ENCODE data around the gene BIRC2. TPM values are rescaled to one million over a fixed set of nuclear protein-coding genes. Genes with fewer than 3 reads are reported as not detected.
A peak's percentile ranks its signal among the peaks of the same experiment; 100 is the strongest.

The BIRC2 gene
- total RNA-seq, 1 donor from 2014 or later: 30.6 TPM

DNA sequence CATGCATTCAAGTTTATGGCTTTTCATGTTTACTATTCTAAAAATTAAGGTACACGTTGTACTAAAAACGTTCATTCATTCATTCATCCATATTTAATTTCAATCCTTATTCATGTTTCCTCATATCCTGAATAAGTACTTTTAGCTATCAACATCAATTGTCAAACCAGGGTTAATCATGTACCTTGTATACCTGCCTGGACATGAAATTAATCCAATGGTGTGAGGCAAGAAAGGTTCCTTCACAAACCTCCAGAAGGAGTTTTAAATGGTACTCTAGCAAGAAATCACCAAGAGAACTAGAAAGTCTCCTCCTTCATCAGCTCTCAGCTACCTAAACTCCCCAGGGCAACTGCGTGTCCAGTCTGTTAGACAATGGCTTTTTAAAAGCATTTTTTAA, 72.2 kb downstream of the BIRC2 start:
- no peak overlapping the region for H3K27ac Mint-ChIP-seq
- peaks cover 93% of the 10 kb centered on the region for H3K4me1 Mint-ChIP-seq (ENCODE audit: low read depth)
- H3K4me3 Mint-ChIP-seq: no peak overlapping the region
- intact Hi-C loops (cut with micrococcal nuclease): no loop called here
- DNase-seq (ENCODE audit: low spot score): no peak
- peaks cover 40% of the 10 kb centered on the region for H3K36me3 Mint-ChIP-seq (ENCODE audit: low read depth)
- H3K27me3 Mint-ChIP-seq (ENCODE audit: insufficient read depth): no peaks in the 10 kb centered on the region
- peaks cover 17% of the 10 kb centered on the region for H3K9me3 Mint-ChIP-seq

DNA sequence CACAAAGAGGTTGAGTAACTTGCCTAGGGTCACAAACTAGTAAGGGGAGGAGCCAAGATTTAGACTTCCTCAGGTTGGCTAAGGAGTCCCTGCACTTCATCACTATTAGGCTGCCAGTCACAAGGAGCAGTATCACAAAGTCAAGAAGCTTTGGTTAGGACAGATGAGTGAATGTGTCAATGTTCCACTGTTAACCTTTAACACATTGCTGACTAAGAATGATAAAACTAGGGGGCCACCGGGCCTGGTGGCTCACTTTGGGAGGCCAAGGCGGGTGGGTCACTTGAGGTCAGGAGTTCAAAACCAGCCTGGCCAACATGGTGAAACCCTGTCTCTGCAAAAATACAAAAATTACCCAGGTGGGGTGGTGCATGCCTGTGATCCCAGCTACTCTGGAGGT, 73.5 kb downstream of the BIRC2 start:
- Mint-ChIP-seq H3K36me3 (ENCODE audit: low read depth) (peaks cover 34% of the 10 kb centered on the region), H3K9me3 (peaks cover 17% of the 10 kb centered on the region), H3K4me3 (no peak overlapping the region), H3K27ac (no peak overlapping the region), H3K27me3 (ENCODE audit: insufficient read depth) (no peaks in the 10 kb centered on the region), H3K4me1 (ENCODE audit: low read depth) (peaks cover 91% of the 10 kb centered on the region)
- intact Hi-C loops (cut with micrococcal nuclease): no loop called here
- no peak for DNase-seq (ENCODE audit: low spot score)

DNA sequence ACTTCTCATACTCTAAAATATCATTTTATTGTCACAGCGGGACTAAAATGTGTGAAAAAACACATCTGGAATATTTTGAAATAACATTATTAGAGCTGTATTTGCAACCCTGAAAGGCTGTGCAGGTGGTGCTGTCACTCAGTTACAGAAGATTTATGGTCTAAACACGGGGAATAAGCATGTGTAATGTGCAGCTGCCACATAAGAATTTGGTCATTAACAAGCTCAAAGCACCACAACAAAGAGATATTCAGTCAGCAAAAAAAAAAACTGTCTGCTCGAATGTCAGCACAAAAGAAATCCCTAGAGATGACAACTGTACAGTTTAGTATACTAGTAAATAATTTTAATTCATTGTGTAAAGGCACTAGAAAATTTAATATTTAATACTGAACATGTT, 74.2 kb downstream of the BIRC2 start:
- no peak overlapping the region for H3K4me3 Mint-ChIP-seq
- no peaks in the 10 kb centered on the region for H3K27me3 Mint-ChIP-seq (ENCODE audit: insufficient read depth)
- intact Hi-C loops (cut with micrococcal nuclease): no loop called here
- H3K36me3 Mint-ChIP-seq (ENCODE audit: low read depth): peaks cover 32% of the 10 kb centered on the region
- no peak overlapping the region for H3K27ac Mint-ChIP-seq
- peaks cover 17% of the 10 kb centered on the region for H3K9me3 Mint-ChIP-seq
- no peak for DNase-seq (ENCODE audit: low spot score)
- H3K4me1 Mint-ChIP-seq (ENCODE audit: low read depth): peaks cover 91% of the 10 kb centered on the region

- no peak overlapping the region for H3K4me3 Mint-ChIP-seq
- peak overlapping the region; percentile 23 for H3K27ac Mint-ChIP-seq
- H3K27me3 Mint-ChIP-seq (ENCODE audit: insufficient read depth): no peaks in the 10 kb centered on the region
- peaks cover 82% of the 10 kb centered on the region for H3K4me1 Mint-ChIP-seq (ENCODE audit: low read depth)
- peaks cover 23% of the 10 kb centered on the region for H3K36me3 Mint-ChIP-seq (ENCODE audit: low read depth)
- intact Hi-C loops (cut with micrococcal nuclease): no loop called here
- peaks cover 8% of the 10 kb centered on the region for H3K9me3 Mint-ChIP-seq
- DNase-seq (ENCODE audit: low spot score): no peak
These were observed 76.1 kb downstream of the BIRC2 start for GRCh38 chr11:102422817-102423712.

DNA sequence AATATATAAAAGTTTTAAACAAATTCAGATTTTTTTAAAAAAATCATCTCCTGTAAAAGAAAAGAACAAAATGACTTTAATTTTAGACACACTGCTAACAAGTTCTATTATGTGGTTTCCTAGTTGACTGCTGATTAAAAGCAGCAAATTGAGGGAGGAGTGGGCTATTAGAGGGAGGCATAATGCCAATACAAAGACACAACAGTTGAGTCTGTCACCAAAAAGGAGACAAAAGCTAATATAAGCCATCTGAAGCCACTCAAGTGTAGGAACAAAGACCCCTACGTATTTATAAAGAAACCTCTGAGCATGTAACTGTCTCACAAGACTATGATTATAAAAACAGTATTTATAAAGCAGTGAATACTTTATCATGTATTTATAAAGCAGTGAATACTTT, 76.9 kb downstream of the BIRC2 start:
- peaks cover 22% of the 10 kb centered on the region for H3K36me3 Mint-ChIP-seq (ENCODE audit: low read depth)
- peaks cover 76% of the 10 kb centered on the region for H3K4me1 Mint-ChIP-seq (ENCODE audit: low read depth)
- no peaks in the 10 kb centered on the region for H3K9me3 Mint-ChIP-seq
- no peaks in the 10 kb centered on the region for H3K27me3 Mint-ChIP-seq (ENCODE audit: insufficient read depth)
- intact Hi-C loops (cut with micrococcal nuclease): no loop called here
- DNase-seq (ENCODE audit: low spot score): no peak
- no peak overlapping the region for H3K4me3 Mint-ChIP-seq
- H3K27ac Mint-ChIP-seq: no peak overlapping the region

DNA sequence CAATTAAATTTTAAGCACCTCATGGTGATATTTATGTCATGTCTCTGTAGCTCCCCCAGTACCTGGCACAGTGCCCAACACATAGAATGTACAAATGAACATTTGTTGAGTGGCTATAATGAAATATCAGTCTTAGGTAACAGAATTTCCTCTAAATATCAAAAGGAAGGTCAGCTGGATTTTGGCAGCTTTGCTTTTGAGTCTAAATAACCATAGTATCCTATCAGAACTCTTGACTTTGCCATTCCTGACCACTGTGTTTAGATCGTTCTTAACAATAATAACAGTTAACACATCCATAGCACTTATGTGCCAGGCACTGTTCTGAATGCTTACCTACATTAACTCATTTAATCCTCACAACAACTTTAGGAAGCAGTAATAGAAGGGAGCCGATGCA, 79.0 kb downstream of the BIRC2 start:
- H3K27me3 Mint-ChIP-seq (ENCODE audit: insufficient read depth): no peaks in the 10 kb centered on the region
- DNase-seq (ENCODE audit: low spot score): no peak
- no peak overlapping the region for H3K4me3 Mint-ChIP-seq
- H3K4me1 Mint-ChIP-seq (ENCODE audit: low read depth): peaks cover 82% of the 10 kb centered on the region
- intact Hi-C loops (cut with micrococcal nuclease): no loop called here
- H3K36me3 Mint-ChIP-seq (ENCODE audit: low read depth): peaks cover 34% of the 10 kb centered on the region
- H3K27ac Mint-ChIP-seq: peak overlapping the region; percentile 0
- H3K9me3 Mint-ChIP-seq: no peaks in the 10 kb centered on the region

DNA sequence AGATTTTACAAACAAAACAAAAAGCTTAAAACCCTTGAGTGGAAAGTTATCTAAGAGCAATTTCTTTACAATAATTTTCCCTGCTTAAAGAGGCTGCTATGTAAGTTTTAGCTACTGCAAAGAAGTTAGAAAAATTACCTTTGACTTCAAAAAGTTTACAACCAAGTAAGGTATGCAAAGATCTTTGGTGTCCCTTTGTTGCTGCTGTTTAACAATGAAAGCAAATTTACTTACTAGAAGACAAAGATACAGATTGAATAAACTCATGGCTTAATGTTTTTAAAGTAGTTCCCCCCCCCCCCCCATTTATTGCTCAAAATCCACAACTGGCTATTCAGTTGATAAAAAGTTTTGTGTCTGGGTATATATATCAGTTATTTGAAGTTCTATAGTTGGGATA, 79.6 kb downstream of the BIRC2 start:
- Mint-ChIP-seq H3K4me1 (ENCODE audit: low read depth) (peaks cover 82% of the 10 kb centered on the region), H3K9me3 (peaks cover 2% of the 10 kb centered on the region), H3K4me3 (no peak overlapping the region), H3K36me3 (ENCODE audit: low read depth) (peaks cover 35% of the 10 kb centered on the region), H3K27me3 (ENCODE audit: insufficient read depth) (no peaks in the 10 kb centered on the region), H3K27ac (no peak overlapping the region)
- intact Hi-C loops (cut with micrococcal nuclease): no loop called here
- DNase-seq (ENCODE audit: low spot score): no peak

DNA sequence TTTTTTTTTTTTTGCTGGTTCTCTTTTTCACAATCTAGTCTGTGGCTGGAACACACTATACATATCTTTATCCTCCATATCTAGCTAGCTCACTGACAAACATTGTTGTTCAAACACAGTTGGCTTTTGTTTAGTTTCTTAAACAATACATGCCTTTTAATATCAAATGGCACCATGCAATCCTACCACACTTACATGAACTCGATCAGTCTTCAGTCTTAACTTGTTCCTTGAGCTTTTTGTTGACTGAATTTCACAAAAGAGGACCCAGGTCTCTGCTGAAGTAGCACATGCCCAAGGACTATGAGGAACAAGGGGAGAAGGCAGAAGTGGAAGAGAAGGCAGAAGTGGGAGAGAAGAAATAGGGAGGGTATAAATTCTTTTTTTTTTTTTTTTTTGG, 80.1 kb downstream of the BIRC2 start:
- intact Hi-C loops (cut with micrococcal nuclease): no loop called here
- peaks cover 82% of the 10 kb centered on the region for H3K4me1 Mint-ChIP-seq (ENCODE audit: low read depth)
- H3K27ac Mint-ChIP-seq: peak overlapping the region; percentile 82
- peaks cover 40% of the 10 kb centered on the region for H3K36me3 Mint-ChIP-seq (ENCODE audit: low read depth)
- no peaks in the 10 kb centered on the region for H3K27me3 Mint-ChIP-seq (ENCODE audit: insufficient read depth)
- no peak for DNase-seq (ENCODE audit: low spot score)
- H3K9me3 Mint-ChIP-seq: peaks cover 7% of the 10 kb centered on the region
- peak overlapping the region; percentile 1 for H3K4me3 Mint-ChIP-seq

Other genes starting within 250 kb of the BIRC2 start
- gene YAP1, start 236.8 kb upstream of the BIRC2 start, total RNA-seq: 0.10 TPM in 2 replicates
- gene BIRC3, start 29.7 kb upstream of the BIRC2 start, total RNA-seq: 101 and 108 TPM in 2 replicates
- 206 and 231 TPM in 2 replicates for gene TMEM123, start 105.6 kb downstream of the BIRC2 start, total RNA-seq
- gene MMP7, start 183.5 kb downstream of the BIRC2 start, total RNA-seq: not detected in 2 replicates